HUES6 (cell line): ENCODE results near the gene IL17RA.

ENCODE experiments used
- H3K27ac ChIP-seq: 2 replicates; pipeline ENCODE4 v1.7.0; 2013; ENCODE audit warnings: low read depth, mild to moderate bottlenecking, low read length, inconsistent platforms
- H3K27me3 ChIP-seq: 2 replicates; pipeline ENCODE4 v1.6.1; 2013; ENCODE audit warnings: low read length; ENCODE audit not compliant: control insufficient read depth, insufficient read depth
- H3K36me3 ChIP-seq: 2 replicates; pipeline ENCODE4 v1.6.1; 2013; ENCODE audit warnings: low read length; ENCODE audit not compliant: control insufficient read depth, insufficient read depth
- H3K4me1 ChIP-seq: 2 replicates; pipeline ENCODE4 v1.6.1; 2013; ENCODE audit warnings: low read length; ENCODE audit not compliant: control insufficient read depth, insufficient read depth
- H3K4me3 ChIP-seq: 2 replicates; pipeline ENCODE4 v1.5.1; 2013; ENCODE audit warnings: low read depth, low read length
- H3K9ac ChIP-seq: one replicate; pipeline ENCODE4 v1.6.1; 2013; ENCODE audit warnings: mild to moderate bottlenecking, low read length
- H3K9me3 ChIP-seq: 2 replicates; pipeline ENCODE4 v1.6.1; 2013; ENCODE audit warnings: low read depth, low read length; ENCODE audit not compliant: control insufficient read depth, insufficient read depth

IL17RA gene

DNA sequence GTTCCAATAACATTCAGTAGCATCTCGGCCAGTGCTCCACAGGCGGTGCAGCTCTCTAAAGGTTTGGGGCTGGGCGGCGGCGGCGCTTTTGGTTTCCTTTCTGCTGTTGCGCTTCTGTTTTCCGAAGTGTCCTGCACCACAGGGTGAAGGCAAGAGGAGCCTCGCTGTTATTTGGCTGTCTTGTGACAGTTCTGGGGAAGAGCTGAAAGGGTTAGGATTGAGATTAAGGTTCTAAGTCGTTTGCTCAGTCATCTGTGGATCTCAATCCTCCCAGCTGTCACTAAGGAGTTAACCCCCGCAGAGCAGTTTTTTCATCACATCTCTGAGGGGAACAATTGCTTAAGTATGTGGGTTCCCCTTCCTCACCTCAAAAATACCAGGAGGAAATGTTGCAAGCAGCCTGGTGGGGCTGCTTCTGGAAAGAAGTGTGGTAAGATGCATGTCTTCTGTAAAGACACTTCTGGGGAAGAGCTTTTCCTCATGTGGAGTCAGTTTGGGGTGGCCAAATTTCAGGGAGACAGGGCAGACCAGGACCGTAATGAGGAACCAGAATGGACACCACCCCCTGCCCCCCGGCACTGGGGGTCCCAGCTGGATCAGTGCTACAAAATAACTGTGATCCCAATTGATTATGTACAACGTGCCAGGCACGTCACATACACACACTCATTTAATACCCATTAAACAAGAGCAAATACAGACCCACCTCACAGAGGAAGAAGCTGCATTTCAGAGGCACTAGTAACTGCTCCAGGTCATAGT is 22.2 kb downstream of the IL17RA start:
- H3K27ac ChIP-seq = no peak overlapping the region

DNA sequence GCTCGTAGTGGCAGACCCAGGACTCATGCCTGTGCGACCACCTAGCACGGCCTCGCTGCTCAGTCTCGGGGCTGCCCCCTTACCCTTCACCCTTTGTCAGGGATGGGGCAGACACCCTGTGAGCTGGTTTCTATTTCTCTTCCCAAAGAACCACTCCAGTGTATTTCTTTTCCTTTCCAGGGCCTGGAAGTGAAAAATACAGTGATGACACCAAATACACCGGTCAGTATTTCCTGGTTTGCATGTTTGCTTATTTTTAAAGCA is 22.7 kb downstream of the IL17RA start:
- H3K36me3 ChIP-seq = peaks cover 44% of the 10 kb centered on the region
- no peak overlapping the region for H3K4me3 ChIP-seq
- H3K9me3 ChIP-seq = no peaks in the 10 kb centered on the region
- no peaks in the 10 kb centered on the region for H3K27me3 ChIP-seq
- no peak overlapping the region for H3K27ac ChIP-seq
- H3K4me1 ChIP-seq = no peaks in the 10 kb centered on the region
- no peak overlapping the region for H3K9ac ChIP-seq

More for the DNA sequence above, 22.2 kb downstream of the IL17RA start:
- peaks cover 47% of the 10 kb centered on the region for H3K36me3 ChIP-seq
- H3K9ac ChIP-seq = no peak overlapping the region
- no peaks in the 10 kb centered on the region for H3K4me1 ChIP-seq
- no peaks in the 10 kb centered on the region for H3K9me3 ChIP-seq
- H3K27me3 ChIP-seq = no peaks in the 10 kb centered on the region
- no peak overlapping the region for H3K4me3 ChIP-seq

GRCh38 chr22:17108256-17109112 is 23.7 kb downstream of the IL17RA start:
- Histone ChIP-seq H3K9me3 (no peaks in the 10 kb centered on the region), H3K27ac (no peak overlapping the region), H3K4me3 (no peak overlapping the region), H3K4me1 (no peaks in the 10 kb centered on the region), H3K36me3 (peaks cover 41% of the 10 kb centered on the region), H3K27me3 (no peaks in the 10 kb centered on the region), H3K9ac (no peak overlapping the region)

DNA sequence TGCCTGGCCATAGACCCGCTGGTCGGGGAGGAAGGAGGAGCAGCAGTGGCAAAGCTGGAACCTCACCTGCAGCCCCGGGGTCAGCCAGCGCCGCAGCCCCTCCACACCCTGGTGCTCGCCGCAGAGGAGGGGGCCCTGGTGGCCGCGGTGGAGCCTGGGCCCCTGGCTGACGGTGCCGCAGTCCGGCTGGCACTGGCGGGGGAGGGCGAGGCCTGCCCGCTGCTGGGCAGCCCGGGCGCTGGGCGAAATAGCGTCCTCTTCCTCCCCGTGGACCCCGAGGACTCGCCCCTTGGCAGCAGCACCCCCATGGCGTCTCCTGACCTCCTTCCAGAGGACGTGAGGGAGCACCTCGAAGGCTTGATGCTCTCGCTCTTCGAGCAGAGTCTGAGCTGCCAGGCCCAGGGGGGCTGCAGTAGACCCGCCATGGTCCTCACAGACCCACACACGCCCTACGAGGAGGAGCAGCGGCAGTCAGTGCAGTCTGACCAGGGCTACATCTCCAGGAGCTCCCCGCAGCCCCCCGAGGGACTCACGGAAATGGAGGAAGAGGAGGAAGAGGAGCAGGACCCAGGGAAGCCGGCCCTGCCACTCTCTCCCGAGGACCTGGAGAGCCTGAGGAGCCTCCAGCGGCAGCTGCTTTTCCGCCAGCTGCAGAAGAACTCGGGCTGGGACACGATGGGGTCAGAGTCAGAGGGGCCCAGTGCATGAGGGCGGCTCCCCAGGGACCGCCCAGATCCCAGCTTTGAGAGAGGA is 24.5 kb downstream of the IL17RA start:
- H3K9me3 ChIP-seq = no peaks in the 10 kb centered on the region
- H3K4me3 ChIP-seq = no peak overlapping the region
- no peak overlapping the region for H3K9ac ChIP-seq
- no peak overlapping the region for H3K27ac ChIP-seq
- no peaks in the 10 kb centered on the region for H3K27me3 ChIP-seq
- H3K36me3 ChIP-seq = peaks cover 39% of the 10 kb centered on the region
- H3K4me1 ChIP-seq = no peaks in the 10 kb centered on the region

- H3K27ac ChIP-seq = no peak overlapping the region
- H3K9ac ChIP-seq = no peak overlapping the region
- no peaks in the 10 kb centered on the region for H3K4me1 ChIP-seq
- H3K36me3 ChIP-seq = peaks cover 33% of the 10 kb centered on the region
- H3K9me3 ChIP-seq = no peaks in the 10 kb centered on the region
- no peaks in the 10 kb centered on the region for H3K27me3 ChIP-seq
- no peak overlapping the region for H3K4me3 ChIP-seq
Observed at GRCh38 chr22:17109976-17110375, 25.2 kb downstream of the IL17RA start.

DNA sequence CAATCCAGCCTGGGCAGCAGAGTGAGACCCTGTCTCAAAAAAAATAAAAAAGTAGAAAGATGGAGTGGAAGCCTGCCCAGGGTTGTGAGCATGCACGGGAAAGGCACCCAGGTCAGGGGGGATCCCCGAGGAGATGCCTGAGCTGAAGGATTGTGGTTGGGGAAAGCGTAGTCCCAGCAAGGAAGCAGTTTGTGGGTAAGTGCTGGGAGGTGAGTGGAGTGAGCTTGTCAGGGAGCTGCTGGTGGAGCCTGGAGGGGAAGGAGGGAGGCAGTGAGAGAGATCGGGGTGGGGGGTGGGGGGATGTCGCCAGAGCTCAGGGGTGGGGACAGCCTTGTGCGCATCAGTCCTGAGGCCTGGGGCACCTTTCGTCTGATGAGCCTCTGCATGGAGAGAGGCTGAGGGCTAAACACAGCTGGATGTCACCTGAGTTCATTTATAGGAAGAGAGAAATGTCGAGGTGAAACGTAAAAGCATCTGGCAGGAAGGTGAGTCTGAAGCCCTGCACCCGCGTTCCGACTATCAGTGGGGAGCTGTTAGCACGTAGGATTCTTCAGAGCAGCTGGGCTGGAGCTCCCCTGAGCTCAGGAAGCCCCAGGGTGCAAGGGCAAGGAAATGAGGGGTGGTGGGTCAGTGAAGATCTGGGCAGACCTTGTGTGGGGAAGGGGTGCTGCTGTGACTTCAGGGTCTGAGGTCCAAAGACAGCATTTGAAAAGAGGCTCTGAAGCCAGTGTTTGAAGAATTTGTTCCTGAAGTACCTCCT is 26.2 kb downstream of the IL17RA start:
- H3K4me1 ChIP-seq = no peaks in the 10 kb centered on the region

DNA sequence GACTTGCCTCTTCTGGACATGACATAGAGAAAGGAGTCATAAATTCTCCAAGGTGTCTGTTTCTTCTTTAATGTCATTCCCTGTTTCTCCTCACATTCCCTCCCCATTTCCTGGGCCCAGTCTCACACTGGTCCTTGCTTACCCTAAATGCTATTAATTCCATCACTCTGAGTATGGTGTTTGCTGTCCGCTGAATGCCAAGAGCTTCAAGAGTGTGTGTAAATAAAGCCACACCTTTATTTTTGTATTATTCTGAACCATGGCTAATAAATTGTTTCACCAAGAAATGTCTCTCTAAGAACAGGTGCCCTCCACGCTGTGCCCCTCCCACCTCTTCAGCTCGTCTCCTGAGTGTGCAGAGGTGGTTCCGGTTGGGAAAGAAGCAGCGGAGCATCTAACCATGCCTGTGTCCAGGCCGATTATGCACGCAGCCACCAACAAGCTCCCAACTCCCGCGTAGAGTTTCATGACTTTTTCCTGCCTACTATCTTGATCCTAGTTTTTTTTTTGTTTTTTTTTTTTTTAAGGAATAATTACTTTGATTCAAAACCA is 27.8 kb downstream of the IL17RA start:
- H3K27ac ChIP-seq = no peak overlapping the region
- no peaks in the 10 kb centered on the region for H3K27me3 ChIP-seq
- H3K9me3 ChIP-seq = no peaks in the 10 kb centered on the region
- no peak overlapping the region for H3K9ac ChIP-seq
- no peak overlapping the region for H3K4me3 ChIP-seq
- peaks cover 10% of the 10 kb centered on the region for H3K4me1 ChIP-seq
- peaks cover 12% of the 10 kb centered on the region for H3K36me3 ChIP-seq

More for the DNA sequence above, 26.2 kb downstream of the IL17RA start:
- peaks cover 25% of the 10 kb centered on the region for H3K36me3 ChIP-seq
- no peaks in the 10 kb centered on the region for H3K27me3 ChIP-seq
- H3K27ac ChIP-seq = no peak overlapping the region
- no peaks in the 10 kb centered on the region for H3K9me3 ChIP-seq
- H3K9ac ChIP-seq = no peak overlapping the region
- no peak overlapping the region for H3K4me3 ChIP-seq

- peaks cover 4% of the 10 kb centered on the region for H3K36me3 ChIP-seq
- peaks cover 15% of the 10 kb centered on the region for H3K4me1 ChIP-seq
- no peak overlapping the region for H3K9ac ChIP-seq
- H3K9me3 ChIP-seq = no peaks in the 10 kb centered on the region
- no peak overlapping the region for H3K4me3 ChIP-seq
- no peaks in the 10 kb centered on the region for H3K27me3 ChIP-seq
- no peak overlapping the region for H3K27ac ChIP-seq
Observed at GRCh38 chr22:17113600-17113999, 28.8 kb downstream of the IL17RA start.

DNA sequence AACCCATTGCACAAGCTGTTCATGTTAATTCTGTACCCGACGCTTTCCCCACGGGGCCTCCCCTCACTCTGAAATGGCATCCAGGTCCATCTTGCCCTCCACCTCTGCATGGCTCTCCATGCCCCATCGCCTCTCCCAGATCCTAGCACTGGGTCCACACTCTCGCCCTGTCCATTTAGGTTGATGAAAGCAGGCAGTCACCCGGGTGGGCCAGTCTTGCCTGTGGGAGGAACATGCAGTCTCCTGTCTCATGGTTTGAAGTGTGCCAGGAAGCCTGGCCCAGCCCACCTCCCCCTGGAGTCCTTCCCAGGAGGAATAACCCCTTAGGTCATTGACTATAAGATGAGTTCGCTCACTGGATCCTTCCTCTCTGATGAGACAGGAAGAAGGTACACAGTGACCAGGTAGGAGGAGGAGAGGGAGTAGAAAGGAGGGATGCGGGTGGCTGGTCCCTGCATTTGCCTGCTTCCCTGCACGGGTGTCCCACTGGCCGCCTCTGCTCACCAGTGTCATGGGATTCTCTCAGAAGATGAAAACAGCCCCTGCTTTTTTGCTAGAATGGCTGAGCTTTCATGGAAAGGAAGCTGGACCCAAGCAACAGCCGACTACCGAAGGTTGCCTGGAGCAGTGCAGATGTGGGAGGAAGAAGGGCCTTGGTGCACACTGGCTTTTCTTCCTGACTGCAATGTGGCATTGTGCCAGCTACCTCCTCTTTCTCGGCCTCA is 29.5 kb downstream of the IL17RA start:
- Histone ChIP-seq H3K36me3 (no peaks in the 10 kb centered on the region), H3K27ac (no peak overlapping the region), H3K9me3 (no peaks in the 10 kb centered on the region), H3K4me1 (peaks cover 15% of the 10 kb centered on the region), H3K4me3 (no peak overlapping the region), H3K9ac (no peak overlapping the region), H3K27me3 (no peaks in the 10 kb centered on the region)

DNA sequence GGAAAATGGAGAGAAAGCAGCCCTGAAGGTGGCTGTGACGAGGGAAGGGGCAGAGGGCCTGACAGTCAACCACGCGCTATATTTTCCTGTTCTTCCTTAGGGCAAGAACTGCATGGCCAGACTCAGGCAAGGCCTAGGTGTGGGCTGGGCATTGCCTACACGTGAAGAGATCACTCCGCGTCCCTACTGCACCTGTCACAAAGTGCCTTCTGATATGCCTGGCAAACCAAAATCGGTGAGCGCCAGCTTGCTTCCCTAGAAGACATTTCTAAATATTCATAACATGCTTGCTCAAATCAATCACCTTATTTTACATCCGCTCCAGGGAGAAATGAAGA is 30.1 kb downstream of the IL17RA start:
- H3K36me3 ChIP-seq = no peaks in the 10 kb centered on the region
- H3K4me3 ChIP-seq = no peak overlapping the region
- H3K9me3 ChIP-seq = no peaks in the 10 kb centered on the region
- H3K4me1 ChIP-seq = peaks cover 15% of the 10 kb centered on the region
- no peak overlapping the region for H3K27ac ChIP-seq
- no peak overlapping the region for H3K9ac ChIP-seq
- H3K27me3 ChIP-seq = peaks cover 3% of the 10 kb centered on the region
